ENCODE data around the gene HERC6.
"Not testable (repeated sequence)": the region's sequence is repeated elsewhere in the genome, so short reads cannot be mapped to it uniquely, and the experiment has no call there.

HERC6 gene

DNA sequence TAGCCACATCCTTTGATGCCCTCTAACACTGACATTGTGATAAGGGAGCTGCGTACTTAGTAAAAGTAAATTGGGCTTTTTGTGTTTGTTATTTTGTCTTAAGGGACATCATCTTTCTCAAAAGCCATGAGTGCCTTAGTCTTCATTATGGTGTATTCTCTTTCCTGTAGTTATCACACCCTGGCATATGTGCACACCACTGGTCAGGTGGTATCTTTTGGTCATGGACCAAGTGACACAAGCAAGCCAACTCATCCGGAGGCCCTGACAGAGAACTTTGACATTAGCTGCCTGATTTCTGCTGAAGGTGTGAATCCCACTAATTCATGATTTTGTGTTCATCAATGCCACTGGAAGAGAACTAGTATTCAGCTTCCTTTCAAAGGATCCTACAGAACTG, 18.0 kb downstream of the HERC6 start:
- DNase-seq: no peak

DNA sequence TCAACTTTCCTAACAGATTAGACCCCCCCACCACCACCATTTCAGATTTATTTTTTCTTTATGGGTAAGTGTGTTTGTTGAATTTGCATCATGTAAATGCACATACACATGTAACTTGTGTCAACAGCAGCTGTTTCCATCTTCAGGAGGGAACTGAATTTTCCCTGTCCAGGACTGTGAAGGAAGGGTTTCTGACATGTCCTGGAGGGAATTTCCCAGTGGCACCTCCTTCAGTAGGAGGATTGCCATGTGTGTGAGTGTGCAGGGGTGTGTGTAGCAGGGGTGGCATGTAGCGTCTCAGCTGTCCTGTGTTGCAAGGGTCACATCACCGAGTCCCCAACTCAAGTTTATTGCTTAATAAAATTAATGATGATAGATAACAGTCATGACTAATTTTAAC, 19.7 kb downstream of the HERC6 start:
- no peak for DNase-seq

DNA sequence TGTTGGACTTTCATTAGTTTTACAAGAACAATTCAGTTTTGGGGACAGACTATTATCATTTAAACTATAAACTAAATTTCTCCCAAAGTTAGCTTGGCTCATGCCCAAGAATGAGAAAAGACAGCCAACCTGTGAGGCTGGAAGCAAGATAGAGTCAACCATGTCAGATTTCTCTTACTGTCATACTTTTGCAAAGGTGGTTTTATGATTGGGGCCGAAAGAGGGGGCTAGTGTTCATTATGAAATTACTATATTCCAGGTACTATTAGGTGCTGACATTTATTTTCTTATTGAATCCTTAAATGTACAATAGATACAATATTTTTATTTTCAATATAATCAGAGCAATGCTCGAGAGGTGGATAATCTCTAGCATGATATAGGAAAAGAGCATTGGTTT, 30.6 kb downstream of the HERC6 start:
- DNase-seq: no peak

DNA sequence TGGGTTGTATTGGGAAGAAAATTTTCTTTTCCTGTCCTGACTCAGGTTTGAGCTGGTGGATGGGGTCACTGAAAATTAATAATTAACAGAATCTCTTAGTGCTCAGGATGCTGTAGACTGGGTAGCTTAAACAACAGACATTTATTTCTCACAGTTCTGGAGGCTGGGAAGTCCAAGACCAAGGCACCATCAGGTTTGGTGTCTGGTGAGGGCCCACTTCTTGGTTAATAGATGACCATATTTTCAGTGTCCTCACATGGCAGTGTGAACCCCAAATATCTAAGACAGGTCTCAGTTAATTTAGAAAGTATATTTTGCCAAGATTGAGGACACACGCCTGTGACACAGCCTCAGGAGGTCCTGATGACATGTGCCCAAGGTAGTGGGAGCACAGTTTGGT, 31.1 kb downstream of the HERC6 start:
- DNase-seq: no peak

DNA sequence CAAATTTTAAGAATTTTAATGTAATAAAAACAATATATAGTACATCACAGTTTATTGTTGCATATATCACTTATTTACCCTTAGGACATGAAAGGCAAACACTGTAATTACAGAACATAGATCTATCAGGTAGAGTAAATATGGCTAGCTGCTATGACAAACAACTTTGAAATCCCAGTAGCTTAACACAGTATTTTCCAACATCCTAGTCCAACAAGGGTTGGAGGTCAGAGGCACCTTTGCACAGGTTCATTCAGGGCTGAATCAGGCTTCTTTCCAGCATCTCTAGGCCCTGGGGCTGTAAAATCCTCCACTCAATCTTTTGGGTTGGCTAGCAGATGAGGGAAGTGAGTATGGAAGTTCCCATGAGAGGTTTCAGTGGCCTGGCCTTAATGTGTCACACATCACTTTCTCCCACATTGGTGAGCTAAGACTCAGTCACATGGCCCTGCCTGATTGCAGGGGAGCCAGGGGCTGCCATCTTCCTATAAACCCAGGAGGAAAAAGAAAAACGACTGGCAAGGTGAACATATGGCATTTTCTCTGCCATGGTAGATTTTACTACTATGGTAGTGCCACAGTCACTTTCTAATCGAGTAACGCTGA, 32.9 kb downstream of the HERC6 start:
- DNase-seq: no peak

DNA sequence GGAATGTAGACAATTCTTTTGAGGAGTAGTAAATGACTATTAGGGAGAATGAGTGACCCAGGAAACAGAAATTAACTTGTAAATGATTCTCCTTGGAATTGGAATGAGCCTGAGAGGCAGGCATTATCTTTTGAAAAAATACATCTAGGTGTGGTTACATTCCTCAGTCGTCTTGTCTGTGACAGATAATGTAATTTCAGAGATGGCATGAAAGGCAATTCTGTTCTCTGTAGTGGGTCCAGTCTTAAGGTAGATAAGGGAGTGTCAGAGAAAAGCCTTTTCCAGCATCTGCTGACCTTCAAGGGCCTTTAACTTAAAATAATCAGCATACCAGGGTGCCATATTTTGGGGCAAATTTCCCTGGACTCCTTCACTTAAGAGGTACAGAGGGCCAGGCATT, 35.1 kb downstream of the HERC6 start:
- DNase-seq: no peak

DNA sequence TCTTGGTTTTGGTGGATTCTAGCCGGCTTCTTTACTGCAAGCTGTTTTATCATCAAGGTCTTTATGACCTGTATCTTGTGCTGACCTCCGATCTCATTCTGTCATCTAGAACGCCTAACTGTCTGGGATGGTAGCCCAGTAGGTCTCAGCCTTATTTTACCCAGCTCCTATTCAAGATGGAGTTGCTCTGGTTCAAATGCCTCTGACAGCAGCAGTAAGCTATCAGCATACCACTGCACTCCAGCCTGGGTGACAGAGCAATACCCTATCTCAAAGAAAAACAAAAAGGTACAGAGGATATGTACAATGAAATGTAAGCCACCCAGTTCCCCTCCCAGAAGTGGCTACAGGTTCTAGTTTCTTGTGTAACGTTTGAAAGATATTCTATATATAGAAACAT, 36.1 kb downstream of the HERC6 start:
- DNase-seq: no peak

DNA sequence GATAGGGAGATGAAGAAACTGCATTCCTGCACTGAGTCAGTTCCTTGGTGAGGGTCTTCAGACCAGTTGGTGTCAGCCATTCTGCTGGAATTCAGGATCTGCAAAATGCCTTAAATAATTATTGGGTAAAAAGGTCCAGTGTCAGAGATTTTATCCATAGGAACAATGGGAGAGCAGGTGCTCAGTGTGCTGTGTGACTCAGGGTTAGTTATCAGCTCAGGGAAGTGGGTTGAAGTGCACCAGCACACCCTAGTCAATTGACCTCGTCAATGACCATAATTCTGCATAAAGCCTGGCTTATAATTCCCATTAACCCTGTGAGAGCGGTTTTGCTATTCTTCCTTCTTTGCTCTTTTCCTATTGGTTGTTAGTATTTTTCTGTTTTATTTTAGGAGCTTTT, 37.3 kb downstream of the HERC6 start:
- no peak for DNase-seq

DNA sequence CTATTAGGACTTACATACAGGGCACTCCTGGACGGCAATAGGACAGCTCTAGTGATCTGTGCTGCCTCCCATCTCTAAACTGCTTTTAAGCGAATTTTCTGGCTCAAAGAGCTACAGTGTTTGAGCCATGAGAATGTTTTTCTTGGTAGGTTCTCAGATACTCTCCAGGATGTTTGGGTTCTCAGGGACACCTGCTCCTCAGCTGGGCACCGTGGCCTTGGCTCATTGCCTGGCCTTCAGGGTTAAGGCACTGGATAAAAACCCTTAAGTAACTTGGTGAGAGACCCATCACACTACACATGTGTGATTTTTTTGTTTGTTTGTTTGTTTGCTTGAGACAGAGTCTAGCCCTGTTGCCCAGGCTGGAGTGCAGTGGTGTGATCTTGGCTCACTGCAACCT, 39.8 kb downstream of the HERC6 start:
- DNase-seq: no peak

DNA sequence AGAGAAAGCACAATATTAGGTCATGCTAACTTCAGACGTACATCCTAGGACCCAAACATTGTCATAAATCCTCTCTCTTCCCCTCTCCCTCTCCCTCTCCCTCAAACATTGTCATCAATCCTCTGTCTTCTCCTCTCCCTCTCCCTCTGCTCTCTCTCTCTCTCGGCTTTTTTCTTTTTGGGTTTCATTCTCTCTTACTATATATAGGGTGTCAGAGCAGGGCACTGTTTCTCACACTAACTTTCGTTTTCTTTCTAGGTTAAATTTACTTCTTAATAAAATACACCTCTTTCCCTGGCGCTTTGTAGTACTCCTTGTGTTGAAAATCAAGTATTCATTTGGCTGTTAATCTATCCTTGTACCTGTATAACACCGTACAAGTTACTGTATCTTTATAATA, 41.2 kb downstream of the HERC6 start:
- no peak for DNase-seq

DNA sequence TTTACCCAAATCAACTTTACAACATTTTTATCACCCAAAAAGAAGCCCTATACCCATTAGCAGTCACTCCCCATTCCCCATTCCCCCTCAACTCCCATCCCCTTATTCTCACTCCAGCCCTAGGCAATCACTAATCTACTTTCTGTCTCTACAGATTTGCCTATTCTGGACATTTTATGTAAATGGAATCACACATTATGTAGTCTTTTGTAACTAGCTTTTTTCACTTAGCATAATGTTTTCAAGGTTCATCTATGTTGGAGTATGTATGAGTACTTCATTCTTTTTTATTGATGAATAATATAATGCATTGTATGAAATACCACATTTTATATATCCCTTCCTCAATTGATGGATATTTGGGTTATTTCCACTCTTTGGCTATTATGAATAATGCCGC, 42.2 kb downstream of the HERC6 start:
- no peak for DNase-seq

DNA sequence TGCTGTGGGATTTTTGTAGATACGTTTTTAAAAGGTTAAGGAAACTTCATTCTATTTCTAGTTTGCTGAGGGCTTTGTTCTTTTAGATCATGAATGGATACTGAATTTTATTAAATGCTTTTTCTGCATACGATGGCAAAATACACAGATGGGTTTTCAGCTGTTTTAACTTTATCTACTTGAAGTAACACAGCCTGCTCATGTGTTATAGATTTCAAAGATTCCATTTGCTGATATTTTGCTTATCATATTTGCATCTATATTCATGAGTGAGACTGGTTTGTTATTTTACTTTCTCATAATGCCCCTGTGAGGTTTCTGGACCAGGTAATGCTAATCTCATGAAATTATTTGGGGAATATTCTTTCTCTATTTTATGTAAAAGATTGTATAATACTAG, 43.8 kb downstream of the HERC6 start:
- no peak for DNase-seq

DNA sequence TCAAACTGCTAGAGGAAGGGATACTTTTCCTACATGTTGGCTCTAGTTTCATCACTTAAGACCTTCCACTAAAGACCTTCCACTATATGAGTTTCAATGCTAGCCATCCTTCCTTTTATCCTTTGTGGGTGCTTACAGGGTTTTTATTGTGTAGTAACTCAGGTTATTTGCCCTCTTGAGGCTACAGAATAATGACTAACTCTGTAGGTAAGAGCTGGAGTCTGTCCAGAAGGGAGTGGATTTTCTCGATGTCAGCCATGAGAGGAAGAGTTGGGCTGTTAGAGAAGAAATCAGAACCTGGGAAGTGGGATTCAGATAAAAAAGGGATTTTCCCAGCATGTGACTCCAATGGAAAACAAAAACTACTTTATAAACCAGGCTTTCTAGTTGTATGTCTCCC, 50.7 kb downstream of the HERC6 start:
- no peak for DNase-seq

DNA sequence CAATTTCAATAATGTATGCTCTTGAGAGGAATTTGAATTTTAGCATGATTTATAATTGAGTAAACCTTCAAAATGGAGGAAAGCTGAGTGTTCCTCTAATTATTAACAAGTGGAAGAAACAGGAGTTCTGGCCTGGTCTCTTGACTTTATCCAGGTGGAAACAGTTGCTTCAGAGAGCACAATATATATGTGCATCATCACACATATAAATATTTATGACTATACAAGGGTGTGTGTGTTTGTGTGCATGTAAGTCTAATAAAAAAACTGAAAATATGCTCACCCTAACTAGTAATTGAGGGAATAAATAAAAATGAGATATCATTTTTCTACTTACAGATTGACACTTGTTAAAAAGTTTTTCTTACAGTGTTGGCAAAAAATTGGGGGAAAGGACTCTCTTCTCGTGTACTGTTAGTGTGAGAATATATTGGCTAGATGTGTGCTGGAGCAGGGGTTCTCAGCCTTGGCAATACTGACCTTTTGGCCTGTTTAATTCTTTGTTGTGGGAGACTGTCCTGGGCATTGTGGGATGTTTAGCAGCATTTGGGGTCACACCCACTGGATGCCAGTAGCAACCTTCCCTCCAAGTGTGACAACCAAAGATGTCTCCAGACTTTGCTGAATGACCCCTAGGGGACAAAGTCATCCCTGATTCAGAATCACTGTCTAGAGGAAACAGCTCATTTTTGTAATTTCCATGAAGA, 57.5 kb downstream of the HERC6 start:
- DNase-seq: no peak

DNA sequence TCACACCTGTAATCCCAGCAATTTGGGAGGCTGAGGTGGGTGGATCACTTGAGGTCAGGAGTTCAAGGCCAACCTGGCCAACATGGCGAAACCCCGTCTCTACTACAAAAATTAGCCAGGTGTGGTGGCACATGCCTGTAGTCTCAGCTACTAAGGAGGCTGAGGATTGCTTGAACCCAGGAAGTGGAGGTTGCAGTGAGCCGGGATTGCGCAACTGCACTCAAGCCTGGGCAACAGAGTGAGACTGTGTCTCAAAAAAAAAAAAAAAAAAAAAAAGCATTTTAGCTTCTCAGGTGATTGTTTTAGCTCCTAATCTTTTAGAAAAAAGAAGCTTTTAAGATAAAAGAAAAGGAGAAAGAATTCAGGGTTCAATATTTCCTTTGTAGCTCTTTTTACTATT, 59.2 kb downstream of the HERC6 start:
- DNase-seq: not testable (repeated sequence)

DNA sequence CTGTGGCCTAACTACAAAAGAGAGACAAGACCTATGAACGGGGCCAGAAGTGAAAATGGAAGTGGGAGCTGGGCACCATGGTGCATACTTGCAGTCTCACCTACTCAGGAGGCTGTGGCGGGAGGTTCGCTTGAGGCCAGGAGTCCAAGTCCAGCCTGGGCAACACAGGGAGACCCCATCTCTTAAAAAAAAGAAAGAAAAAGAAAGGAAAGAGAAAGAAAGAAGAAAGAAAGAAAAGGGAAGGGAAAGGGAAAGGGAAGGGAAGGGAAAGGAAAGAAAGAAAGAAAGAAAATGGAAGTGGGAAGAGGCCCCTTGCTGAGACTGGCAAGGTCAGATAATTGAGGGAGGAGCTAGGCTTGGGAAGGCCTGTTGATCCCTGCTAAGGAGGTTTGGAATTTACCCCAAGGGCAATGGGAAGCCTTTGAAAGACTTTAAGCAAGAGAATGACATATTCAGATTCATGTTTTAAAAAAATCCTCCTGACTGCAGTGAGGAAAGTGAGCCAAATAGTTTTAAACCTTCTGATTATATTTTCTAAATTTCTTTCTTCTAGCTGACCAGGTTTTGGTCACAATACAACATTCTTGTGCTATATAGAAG, 60.6 kb downstream of the HERC6 start:
- DNase-seq: no peak

DNA sequence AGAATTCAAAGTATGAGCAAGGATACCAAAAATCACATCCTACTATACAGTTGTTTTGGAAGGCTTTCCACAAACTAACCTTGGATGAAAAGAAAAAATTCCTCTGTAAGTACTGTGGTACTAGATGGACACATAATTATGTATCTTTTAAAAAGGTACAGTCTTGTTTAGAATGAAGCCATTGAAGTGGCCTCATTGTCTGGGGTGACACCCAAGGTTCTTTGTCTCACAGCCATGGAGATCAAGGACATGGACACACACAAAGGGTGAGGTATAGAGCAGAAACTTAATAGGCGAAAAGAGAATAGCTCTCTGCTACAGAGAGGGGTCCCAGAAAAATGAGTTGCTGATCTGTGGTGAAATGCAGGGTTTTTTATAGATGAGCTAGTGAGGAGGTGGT, 61.5 kb downstream of the HERC6 start:
- DNase-seq: no peak

DNA sequence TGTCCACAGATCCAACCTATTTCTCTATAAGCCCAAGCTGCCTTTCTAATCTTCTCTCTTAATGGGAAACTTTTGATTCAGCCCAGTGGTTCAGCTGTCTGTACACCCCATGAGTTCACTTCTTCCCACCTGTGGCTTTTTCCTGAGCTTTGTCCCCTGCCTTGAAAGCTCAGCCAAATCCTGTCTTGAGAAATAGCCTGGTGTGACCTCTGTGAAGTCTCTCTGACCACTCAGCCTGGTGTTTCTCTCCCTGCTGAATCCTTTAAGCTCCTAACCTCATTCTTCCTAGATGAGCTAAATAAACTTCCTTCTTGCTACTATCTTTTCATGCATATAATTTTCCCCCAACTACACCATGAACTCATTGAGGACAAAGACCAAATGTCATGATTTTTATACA, 63.0 kb downstream of the HERC6 start:
- no peak for DNase-seq

DNA sequence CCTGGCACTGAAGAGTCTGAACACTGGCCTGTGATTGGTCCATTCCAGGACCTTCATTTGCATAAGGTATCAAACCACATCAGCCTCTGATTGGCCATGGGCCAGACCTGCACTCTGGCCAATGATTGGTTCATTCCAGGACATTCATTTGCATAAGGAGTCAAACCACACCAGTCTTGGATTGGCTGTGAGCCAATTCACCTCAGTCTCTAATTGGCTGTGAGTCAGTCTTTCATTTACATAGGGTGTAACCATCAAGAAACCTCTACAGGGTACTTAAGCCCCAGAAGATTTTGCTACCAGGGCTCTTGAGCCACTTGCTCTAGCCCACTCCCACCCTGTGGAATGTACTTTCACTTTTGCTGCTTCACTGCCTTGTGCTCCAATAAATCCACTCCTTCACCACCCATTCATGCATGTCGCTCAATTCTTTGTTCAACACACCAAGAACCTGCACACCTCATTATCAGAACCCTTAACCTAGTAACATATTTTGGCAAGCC, 64.1 kb downstream of the HERC6 start:
- no peak for DNase-seq

DNA sequence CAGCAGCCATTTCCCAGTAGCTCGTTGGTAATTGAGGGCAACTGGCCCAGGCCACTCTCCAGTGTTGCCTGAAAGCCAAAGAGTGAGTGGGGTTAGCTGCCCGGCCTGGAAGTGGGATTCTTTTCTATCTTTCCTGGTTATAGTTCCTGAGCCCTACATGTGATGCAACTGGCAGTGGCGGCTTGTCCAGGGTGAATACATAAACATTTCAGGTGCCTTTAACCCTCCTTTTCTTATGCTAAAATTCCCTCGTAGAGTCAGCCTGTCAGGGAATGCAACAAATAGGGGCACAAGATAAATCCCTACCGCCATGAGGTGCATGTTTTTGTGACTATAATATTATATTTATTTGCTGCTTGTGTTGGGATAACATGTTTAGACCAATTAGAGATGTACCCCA, 64.8 kb downstream of the HERC6 start:
- DNase-seq: no peak

DNA sequence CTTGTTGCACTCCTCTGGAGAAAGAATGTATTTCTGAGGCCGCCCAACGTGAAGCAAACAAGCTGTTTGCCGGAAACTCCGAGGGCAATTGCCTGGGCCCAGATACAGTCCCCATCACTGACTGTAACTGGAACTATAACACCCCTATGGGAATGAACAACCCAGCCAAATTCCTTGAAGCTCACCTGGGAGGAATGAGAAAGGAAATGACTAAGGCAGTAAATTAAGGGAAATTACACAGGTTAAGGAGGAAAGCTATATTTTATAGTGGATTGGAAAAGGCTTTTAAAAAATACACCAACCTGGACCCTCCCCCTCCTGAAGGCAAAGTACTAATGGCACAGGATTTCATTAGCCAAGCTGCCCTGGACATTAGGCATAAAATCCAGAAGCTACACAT, 66.6 kb downstream of the HERC6 start:
- DNase-seq: no peak

DNA sequence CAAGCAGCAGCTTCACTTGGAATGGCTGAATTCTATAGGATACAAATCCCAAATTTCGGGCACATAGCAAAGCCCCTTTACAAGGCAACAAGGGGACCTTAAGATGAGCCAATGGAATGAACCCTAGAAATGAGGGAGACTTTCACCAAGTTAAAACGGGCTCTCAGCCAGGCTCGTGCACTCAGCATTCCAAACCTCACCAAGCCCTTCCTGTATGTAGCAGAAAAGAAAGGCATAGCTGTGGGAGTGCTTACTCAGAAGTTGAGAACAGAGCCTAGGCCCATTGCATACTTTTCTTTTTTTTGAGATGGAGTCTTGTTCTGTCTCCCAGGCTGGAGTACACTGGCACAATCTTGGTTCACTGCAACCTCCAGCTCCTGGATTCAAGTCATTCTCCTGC, 67.5 kb downstream of the HERC6 start:
- no peak for DNase-seq

DNA sequence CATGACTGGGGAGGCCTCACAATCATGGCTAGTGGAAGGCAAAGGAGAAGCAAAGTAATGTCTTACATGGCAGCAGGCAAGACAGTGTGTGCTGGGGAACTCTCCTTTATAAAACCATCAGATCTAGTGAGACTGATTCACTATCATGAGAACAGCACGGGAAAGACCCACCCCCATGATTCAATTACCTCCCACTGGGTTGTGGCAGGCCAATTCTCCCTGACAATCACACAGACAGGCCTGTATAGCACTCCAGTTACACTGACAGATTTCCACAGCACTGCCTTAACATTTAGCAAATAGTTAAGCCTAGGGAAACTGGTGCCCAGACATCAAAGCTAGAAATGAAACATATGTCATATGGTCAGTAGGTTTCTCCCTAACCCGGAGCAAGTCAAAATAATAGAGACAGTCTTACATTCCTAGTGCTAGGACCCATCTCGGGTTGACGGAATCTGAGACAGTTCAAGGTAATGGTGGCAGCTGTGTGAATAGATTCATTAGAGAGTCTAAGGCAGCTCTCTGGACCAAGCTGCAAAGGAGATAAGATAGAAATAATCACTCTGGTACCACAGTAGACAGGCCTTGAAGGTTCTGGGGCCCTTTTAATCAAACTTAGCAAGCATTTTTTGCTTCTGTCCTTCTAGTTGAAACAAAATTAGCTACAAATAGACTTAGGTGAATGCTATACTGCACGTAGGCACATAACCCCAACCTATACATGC, 68.9 kb downstream of the HERC6 start:
- DNase-seq: no peak

DNA sequence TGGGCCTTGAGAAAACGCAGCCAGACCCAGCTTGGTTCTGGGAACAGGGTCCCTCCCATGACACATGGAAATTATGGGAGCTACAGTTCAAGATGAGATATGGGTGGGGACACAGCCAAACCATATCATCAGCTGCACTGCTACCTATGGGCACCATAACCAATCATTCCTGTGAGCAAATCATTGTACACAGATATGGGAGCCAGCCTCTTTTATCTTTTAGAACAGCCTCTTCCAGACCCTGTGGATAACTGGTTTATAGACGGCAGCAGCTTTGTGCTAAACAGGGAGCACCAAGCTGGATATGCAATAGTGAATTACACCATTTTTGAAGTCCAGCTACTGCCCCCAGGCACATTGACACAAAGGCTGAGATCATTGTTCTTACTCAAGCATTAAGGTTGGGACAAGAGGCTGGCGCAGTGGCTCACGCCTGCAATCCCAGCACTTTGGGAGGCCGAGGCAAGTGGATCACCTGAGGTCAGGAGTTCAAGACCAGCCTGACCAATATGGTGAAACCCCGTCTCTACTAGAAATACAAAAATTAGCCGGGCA, 69.6 kb downstream of the HERC6 start:
- DNase-seq: not testable (repeated sequence)

Measured in stimulated activated CD4-positive, alpha-beta T cell treated with anti-CD3 and anti-CD28 coated beads, Interleukin-4, amount 100 ng/mL, for 24 hours (primary cell).